8988T (cell line): ENCODE measurements around the gene DCAF4.
A peak's percentile ranks its signal among the peaks of the same experiment; 100 is the strongest.
"Not testable (repeated sequence)": the region's sequence is repeated elsewhere in the genome, so short reads cannot be mapped to it uniquely, and the experiment has no call there.

Experiments
- DNase-seq: peaks from one replicate; pipeline ENCODE4 v3.0.0; 2011

Gene DCAF4

GRCh38 chr14:72941286-72941985 lies 15.2 kb downstream of the DCAF4 start:
- DNase-seq, result no peak

- DNase-seq, result peak; percentile 36
Observed at GRCh38 chr14:72942934-72943333, 16.7 kb downstream of the DCAF4 start.

GRCh38 chr14:72943876-72944430 lies 17.7 kb downstream of the DCAF4 start:
- no peak for DNase-seq

DNA sequence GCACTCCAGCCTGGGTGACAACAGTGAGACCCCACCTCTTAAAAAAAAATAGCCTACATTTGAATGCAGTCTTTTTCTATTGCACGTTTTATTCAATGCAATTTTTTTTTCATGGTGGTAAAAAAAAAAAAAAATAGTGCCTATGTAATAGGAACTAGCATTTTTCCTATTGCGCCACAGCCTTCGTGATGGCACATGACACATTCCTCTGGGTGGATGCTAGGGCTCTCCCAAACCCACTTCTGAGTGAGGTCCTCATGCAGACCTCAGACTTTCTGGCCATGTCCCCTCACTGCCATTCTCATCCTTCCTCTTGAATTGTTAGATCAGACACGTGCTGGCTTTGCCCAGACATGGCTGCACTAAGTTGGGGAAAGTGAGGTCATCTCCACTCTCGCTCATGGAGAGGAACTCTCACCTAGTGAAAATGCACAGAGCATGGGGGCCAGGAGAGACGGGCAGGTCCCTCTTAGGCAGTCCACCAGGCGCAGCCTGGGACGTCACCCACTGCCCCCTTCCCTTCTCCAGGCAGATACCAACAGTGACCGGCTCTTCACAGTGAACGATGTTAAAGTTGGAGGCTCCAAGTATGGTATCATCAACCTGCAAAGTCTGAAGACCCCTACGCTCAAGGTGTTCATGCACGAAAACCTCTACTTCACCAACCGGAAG lies 19.2 kb downstream of the DCAF4 start:
- no peak for DNase-seq

GRCh38 chr14:72946491-72946890 lies 20.2 kb downstream of the DCAF4 start:
- no peak for DNase-seq

- no peak for DNase-seq
Observed at GRCh38 chr14:72947366-72948160, 21.3 kb downstream of the DCAF4 start.

- no peak for DNase-seq
Observed at GRCh38 chr14:72948481-72949138, 22.3 kb downstream of the DCAF4 start.

GRCh38 chr14:72952171-72952570 lies 25.9 kb downstream of the DCAF4 start:
- no peak for DNase-seq

DNA sequence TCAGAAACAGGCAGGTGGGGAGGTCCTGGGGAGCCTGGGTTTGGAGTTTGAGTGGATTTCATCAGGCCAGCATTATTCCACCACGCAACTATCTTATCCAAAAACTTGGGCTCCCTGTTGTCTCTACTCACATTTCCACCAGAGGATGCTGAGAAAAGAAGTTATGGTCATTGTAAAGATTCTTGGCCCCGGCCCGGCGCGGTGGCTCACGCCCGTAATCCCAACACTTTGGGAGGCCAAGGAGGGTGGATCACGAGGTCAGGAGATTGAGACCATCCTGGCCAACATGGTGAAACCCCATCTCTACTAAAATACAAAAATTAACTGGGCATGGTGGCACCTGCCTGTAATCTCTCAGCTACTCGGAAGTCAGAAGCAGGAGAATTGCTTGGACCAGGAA lies 30.5 kb downstream of the DCAF4 start:
- not testable (repeated sequence) for DNase-seq

DNA sequence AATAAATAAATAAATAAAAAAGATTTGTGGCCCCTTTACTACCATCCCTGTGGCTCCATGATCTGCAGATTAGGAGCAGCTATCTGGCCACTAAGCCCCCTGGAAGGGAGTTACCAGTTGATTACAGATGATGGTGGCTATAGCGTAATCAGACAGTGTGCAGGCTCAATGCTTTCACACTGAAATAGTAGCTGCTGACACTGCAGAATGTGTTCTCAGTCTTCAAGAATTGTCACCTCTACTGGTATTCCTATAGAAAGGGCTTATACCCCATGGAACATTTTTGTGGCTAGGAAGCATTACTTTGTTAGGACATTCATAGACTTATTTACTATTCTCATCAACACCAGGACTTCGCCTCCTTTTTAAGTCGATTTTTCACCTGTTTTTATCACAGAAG lies 30.9 kb downstream of the DCAF4 start:
- no peak for DNase-seq

DNA sequence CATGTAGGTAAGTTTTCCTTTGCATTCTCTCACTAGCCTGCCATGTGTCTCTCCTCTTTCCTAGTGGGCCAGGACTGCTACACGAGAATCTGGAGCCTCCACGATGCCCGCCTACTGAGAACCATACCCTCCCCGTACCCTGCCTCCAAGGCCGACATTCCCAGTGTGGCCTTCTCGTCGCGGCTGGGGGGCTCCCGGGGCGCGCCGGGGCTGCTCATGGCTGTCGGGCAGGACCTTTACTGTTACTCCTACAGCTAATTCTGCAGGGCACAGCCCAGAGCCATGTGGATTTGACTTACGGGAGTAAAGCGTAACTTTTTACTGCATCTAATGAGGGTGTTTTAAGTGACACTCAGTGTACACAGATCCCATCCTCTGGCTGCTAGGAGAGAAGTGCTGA lies 32.3 kb downstream of the DCAF4 start:
- DNase-seq, result no peak

DNA sequence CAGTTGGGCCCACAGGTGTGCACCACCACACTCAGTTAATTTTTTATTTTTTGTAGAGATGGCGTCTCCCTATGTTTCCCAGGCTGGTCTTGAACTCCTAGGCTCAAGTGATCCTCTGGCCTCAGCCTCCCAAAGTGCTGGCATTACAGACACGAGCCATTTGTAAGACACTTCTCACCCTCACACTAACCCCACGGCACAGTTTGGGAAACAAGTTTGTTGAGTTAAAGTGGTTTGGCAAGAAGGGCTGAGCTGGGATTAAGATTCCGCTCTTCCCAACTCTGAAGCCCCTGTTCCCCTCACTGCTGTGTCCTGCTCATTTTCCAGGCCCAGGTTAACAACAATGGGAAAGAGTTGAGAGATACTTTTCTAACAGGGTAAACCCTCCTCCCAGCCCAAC lies 34.8 kb downstream of the DCAF4 start:
- not testable (repeated sequence) for DNase-seq

- DNase-seq, result peak; percentile 66
Observed at GRCh38 chr14:72961579-72962335, 35.5 kb downstream of the DCAF4 start.

- DNase-seq, result not testable (repeated sequence)
Observed at GRCh38 chr14:72962336-72962754, 36.1 kb downstream of the DCAF4 start.

DNA sequence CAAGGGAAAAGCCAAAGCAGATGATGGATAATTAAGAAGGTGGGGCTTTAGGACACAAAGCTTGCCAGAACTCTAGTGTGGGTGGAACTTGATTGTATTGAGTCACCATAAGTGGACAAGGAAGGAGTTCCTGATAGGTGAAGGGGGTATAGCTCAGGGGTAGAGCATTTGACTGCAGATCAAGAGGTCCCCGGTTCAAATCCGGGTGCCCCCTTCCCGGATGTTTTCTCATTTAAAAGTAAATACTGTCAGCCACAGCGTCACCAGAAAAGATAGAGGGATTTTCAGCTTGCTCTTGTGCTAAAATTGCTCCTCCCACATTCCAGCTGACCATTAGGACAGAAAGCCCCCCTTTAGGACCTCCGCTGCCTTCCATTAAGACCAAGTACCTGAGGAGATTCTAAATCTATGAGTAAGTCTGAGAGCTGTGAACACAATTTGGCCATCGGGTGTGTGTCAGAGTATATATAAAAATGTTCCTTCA lies 36.6 kb downstream of the DCAF4 start:
- peak; percentile 41 for DNase-seq

DNA sequence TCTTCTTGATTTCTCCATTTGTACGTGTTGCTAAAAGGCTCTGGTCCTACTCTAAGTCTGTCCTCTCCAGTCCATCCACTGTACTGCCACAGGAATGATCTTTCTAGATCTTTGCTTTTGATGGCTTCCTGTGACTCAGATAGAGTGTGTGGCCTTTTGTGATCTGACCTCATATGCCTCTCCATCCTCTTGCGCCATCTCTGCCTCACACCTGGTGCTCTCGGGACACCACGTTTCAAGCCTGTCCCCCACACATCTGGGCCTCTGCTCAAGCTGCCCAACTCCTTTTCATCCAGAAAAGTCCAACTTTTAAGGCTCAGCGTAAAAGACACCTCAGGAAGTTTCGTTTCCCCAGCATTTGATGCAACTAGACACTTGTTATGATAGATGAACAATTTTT lies 39.0 kb downstream of the DCAF4 start:
- no peak for DNase-seq

GRCh38 chr14:72966038-72966437 lies 39.8 kb downstream of the DCAF4 start:
- DNase-seq, result no peak

DNA sequence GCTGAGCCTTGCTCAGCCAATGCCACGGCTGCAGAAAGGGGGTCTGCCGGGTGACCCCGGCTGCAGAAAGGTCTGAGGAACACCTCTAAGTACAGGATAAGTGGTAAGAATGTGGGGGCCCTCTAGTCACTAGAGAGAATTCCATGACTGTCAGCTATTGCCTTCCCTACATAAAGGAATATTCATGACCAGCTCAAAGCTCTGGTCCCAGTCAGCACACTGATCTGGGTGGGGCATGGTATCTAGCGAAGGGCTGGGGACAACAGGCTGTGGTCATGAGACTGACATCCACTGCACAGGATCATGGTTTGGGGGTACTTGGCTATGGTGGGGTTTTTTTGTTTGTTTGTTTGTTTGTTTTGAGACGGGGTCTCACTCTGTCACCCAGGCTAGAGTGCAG lies 42.1 kb downstream of the DCAF4 start:
- DNase-seq, result no peak

GRCh38 chr14:72970058-72970630 lies 43.9 kb downstream of the DCAF4 start:
- no peak for DNase-seq

DNA sequence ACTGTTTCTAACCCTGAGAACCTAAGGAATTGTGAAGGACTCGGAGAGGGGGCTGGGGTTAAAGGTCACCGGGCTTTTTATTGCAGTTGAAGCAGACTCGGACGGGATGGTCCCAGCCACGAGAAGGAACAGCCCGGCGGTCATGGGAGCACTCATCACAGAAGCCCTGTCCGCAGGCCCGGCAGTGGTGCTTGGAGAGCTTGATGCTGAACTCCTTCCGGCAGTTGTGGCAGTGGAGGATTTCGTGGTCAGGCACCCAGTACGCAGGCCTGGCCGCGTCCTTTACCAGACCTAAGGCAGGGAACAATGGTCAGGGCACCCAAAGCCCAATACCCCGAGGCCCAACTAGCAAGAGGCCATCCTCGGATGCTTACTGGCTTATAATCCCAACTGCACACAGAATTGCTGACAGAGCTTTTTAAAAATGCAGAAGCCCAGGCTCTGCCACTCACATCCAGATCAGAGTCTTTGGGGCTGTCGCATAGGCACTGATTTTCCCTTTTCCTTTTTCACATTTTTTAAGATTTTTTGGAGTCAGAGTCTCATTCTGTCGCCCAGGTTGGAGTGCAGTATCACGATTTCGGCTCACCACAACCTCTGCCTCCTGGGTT lies 44.7 kb downstream of the DCAF4 start:
- no peak for DNase-seq

DNA sequence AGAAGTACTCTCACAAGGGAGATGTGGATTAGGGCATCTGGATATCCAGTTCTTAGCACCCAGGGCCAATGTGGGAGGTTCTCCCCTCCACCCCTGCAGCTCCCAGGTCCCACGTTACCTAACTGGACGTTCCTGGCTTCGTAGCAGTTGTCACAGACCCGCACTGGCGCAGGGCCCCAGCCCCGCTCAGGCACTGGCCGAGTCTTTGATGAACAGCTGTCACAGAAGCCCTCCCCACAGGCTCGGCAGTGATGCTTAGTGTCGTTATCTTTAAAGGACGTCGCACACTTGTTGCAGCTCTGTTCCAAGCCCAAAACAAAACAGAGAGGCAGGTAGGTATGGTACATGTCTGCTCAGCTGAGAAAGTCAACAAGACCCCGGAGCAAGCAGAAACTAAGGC lies 48.4 kb downstream of the DCAF4 start:
- no peak for DNase-seq
